ENCODE data around the gene ZKSCAN8. TPM values are rescaled to one million over a fixed set of nuclear protein-coding genes. Genes with fewer than 3 reads are reported as not detected.

Gene ZKSCAN8
- total RNA-seq, 1 experiment from 2014 or later, result 25.4 TPM

DNA sequence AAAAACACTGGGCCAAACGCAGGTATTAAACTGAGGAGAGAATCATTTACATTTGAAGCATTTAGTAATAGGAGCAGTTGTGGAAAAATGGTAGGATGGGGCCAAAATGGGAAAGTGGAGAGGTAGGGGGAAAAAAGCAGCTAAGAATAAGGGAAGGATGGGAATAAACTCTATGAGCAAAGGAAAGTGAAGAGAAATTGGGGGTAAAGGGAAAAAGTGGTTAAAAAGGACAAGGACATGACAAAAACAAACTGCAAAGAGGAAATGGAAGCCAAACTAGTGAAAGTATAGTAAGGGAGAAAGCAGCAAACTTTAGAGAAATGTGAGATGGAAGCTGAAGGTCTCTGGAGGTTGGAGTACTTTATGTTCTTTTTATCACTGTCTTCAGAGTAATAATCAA lies 23.5 kb upstream of the ZKSCAN8 start:
- Mint-ChIP-seq H3K9me3 (no peaks in the 10 kb centered on the region), H3K4me1 (no peaks in the 10 kb centered on the region), H3K27me3 (ENCODE audit: low read depth) (no peaks in the 10 kb centered on the region), H3K27ac (no peak overlapping the region), H3K36me3 (ENCODE audit: insufficient read depth in 1 of 3, low read depth in 3 of 3) (peaks cover 7 to 34% (median 25%) of the 10 kb centered on the region in 3 experiments; a peak in 6 of 7 replicates), H3K4me3 (no peak overlapping the region)
- Histone ChIP-seq H4K20me1 (ENCODE audit: control insufficient read depth, insufficient read depth, insufficient read length) (no peaks in the 10 kb centered on the region), H2BK12ac (ENCODE audit: insufficient read length, low read depth, low read length) (no peak overlapping the region), H3K79me2 (ENCODE audit: insufficient read depth, low read length) (no peaks in the 10 kb centered on the region), H3K4me1 (ENCODE audit: insufficient read depth, low read length) (no peaks in the 10 kb centered on the region), H2AFZ (ENCODE audit: low read length) (no peak overlapping the region), H3T11ph (ENCODE audit: low read length) (no peak overlapping the region), H3K4me2 (ENCODE audit: insufficient read depth, insufficient read length, low read length) (no peak overlapping the region), H3K56ac (ENCODE audit: insufficient read length, low read depth, low read length) (no peak overlapping the region), H3K23ac (ENCODE audit: insufficient read length, low read depth, low read length) (no peak overlapping the region), H2BK5ac (ENCODE audit: insufficient read length, low read length) (no peak overlapping the region), H3K14ac (ENCODE audit: insufficient read depth, low read length) (no peak overlapping the region), H2BK120ac (ENCODE audit: low read depth, low read length, poor library complexity, severe bottlenecking) (no peak overlapping the region), H2AK5ac (ENCODE audit: insufficient read length, low read length) (no peak overlapping the region), H3K23me2 (ENCODE audit: insufficient read length, low read depth, low read length, poor library complexity, severe bottlenecking) (no peaks in the 10 kb centered on the region), H2BK15ac (ENCODE audit: low read depth, low read length) (no peak overlapping the region), H4K91ac (ENCODE audit: insufficient read length, low read depth, low read length) (no peak overlapping the region), H3K27ac (ENCODE audit: insufficient read length, low read depth, low read length) (no peak overlapping the region), H3K9me3 (ENCODE audit: control insufficient read depth, low read depth, low read length) (no peaks in the 10 kb centered on the region), H2BK20ac (ENCODE audit: low read depth, low read length, poor library complexity, severe bottlenecking) (no peak overlapping the region), H3K79me1 (ENCODE audit: insufficient read depth, low read depth, low read length, poor library complexity, severe bottlenecking) (no peaks in the 10 kb centered on the region), H3K18ac (ENCODE audit: insufficient read length, low read depth, low read length) (no peak overlapping the region), H3K27me3 (ENCODE audit: insufficient read depth, low read length) (no peaks in the 10 kb centered on the region), H4K8ac (replicated peaks; ENCODE audit: insufficient read length, low read depth, low read length) (no peak overlapping the region), H4K5ac (ENCODE audit: insufficient read length, low read depth, low read length) (no peak overlapping the region), H3K9ac (ENCODE audit: extremely low read depth, insufficient read length, low read length) (no peak overlapping the region), H3K4ac (ENCODE audit: low read depth, low read length) (no peak overlapping the region)
- no peak for DNase-seq
- TF ChIP-seq, protein P1, sequence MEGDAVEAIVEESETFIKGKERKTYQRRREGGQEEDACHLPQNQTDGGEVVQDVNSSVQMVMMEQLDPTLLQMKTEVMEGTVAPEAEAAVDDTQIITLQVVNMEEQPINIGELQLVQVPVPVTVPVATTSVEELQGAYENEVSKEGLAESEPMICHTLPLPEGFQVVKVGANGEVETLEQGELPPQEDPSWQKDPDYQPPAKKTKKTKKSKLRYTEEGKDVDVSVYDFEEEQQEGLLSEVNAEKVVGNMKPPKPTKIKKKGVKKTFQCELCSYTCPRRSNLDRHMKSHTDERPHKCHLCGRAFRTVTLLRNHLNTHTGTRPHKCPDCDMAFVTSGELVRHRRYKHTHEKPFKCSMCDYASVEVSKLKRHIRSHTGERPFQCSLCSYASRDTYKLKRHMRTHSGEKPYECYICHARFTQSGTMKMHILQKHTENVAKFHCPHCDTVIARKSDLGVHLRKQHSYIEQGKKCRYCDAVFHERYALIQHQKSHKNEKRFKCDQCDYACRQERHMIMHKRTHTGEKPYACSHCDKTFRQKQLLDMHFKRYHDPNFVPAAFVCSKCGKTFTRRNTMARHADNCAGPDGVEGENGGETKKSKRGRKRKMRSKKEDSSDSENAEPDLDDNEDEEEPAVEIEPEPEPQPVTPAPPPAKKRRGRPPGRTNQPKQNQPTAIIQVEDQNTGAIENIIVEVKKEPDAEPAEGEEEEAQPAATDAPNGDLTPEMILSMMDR (conservative IDR thresholded peaks at IDR 0.05), result no peak
- no CpG with 5 or more reads among the region's 1 CpG for WGBS (ENCODE audit: extremely low coverage, insufficient read length, low lambda C conversion rate)
